Measurements from ENCODE around the gene SLCO1A2.

SLCO1A2 gene

GRCh38 chr12:21339921-21340320 is 5.2 kb upstream of the SLCO1A2 start:
- Histone ChIP-seq H3K79me2 (ENCODE audit: low read length) (no peaks in the 10 kb centered on the region), H4K20me1 (ENCODE audit: insufficient read depth, low read length) (no peaks in the 10 kb centered on the region), H3K9ac (ENCODE audit: low read length) (no peak overlapping the region), H3K9me3 (ENCODE audit: insufficient read depth, low read length) (no peaks in the 10 kb centered on the region), H3K4me1 (ENCODE audit: low read length) (no peaks in the 10 kb centered on the region), H3K27me3 (ENCODE audit: low read depth, low read length) (no peaks in the 10 kb centered on the region), H2AFZ (ENCODE audit: low read depth, low read length) (no peak overlapping the region), H3K4me2 (ENCODE audit: low read length) (no peak overlapping the region), H3K4me3 (ENCODE audit: low read length) (no peak overlapping the region), H3K27ac (ENCODE audit: low read length) (no peak overlapping the region), H3K36me3 (replicated peaks; ENCODE audit: low read depth, low read length) (no peaks in the 10 kb centered on the region)
- TF ChIP-seq, protein P1, sequence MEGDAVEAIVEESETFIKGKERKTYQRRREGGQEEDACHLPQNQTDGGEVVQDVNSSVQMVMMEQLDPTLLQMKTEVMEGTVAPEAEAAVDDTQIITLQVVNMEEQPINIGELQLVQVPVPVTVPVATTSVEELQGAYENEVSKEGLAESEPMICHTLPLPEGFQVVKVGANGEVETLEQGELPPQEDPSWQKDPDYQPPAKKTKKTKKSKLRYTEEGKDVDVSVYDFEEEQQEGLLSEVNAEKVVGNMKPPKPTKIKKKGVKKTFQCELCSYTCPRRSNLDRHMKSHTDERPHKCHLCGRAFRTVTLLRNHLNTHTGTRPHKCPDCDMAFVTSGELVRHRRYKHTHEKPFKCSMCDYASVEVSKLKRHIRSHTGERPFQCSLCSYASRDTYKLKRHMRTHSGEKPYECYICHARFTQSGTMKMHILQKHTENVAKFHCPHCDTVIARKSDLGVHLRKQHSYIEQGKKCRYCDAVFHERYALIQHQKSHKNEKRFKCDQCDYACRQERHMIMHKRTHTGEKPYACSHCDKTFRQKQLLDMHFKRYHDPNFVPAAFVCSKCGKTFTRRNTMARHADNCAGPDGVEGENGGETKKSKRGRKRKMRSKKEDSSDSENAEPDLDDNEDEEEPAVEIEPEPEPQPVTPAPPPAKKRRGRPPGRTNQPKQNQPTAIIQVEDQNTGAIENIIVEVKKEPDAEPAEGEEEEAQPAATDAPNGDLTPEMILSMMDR (IDR thresholded peaks at IDR 0.05; ENCODE audit: low read depth, low read length): no peak

GRCh38 chr12:21337959-21338744 is 3.4 kb upstream of the SLCO1A2 start:
- no peak overlapping the region for H2AFZ ChIP-seq (ENCODE audit: low read depth, low read length)
- no peaks in the 10 kb centered on the region for H3K36me3 ChIP-seq (replicated peaks; ENCODE audit: low read depth, low read length)
- no peaks in the 10 kb centered on the region for H3K79me2 ChIP-seq (ENCODE audit: low read length)
- no peak overlapping the region for H3K4me3 ChIP-seq (ENCODE audit: low read length)
- no peak for TF ChIP-seq EZH2phosphoT487 (IDR thresholded peaks at IDR 0.05; ENCODE audit: low read depth)
- TF ChIP-seq, protein P1 (IDR thresholded peaks at IDR 0.05; ENCODE audit: low read depth, low read length): no peak
- no peak overlapping the region for H3K27ac ChIP-seq (ENCODE audit: low read length)
- no peaks in the 10 kb centered on the region for H4K20me1 ChIP-seq (ENCODE audit: insufficient read depth, low read length)
- no peaks in the 10 kb centered on the region for H3K4me1 ChIP-seq (ENCODE audit: low read length)
- no peak overlapping the region for H3K4me2 ChIP-seq (ENCODE audit: low read length)
- no peaks in the 10 kb centered on the region for H3K27me3 ChIP-seq (ENCODE audit: low read depth, low read length)
- no peaks in the 10 kb centered on the region for H3K9me3 ChIP-seq (ENCODE audit: insufficient read depth, low read length)
- no peak overlapping the region for H3K9ac ChIP-seq (ENCODE audit: low read length)

DNA sequence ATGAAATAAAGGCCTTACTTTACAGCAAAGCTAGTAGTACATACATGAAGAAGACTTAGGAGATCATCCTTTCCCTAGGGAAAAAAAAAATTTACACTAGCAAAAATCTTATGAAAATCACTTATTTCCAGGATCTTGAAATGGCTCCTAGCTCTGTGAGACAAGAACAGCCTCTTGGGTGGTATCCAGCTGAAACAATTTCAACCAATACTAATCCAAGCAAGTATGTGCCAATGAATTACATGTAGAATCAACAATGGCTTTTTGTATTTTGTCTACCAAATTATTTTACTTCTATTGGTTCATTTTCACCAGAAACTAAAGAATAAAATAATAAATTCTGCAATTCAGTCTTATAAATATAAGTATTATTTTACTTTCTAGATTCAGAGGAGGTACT is 2.7 kb upstream of the SLCO1A2 start:
- Histone ChIP-seq H3K9me3 (ENCODE audit: insufficient read depth, low read length) (no peaks in the 10 kb centered on the region), H4K20me1 (ENCODE audit: insufficient read depth, low read length) (no peaks in the 10 kb centered on the region), H3K9ac (ENCODE audit: low read length) (no peak overlapping the region), H3K4me2 (ENCODE audit: low read length) (no peak overlapping the region), H3K27me3 (ENCODE audit: low read depth, low read length) (no peaks in the 10 kb centered on the region), H3K36me3 (replicated peaks; ENCODE audit: low read depth, low read length) (no peaks in the 10 kb centered on the region), H2AFZ (ENCODE audit: low read depth, low read length) (no peak overlapping the region), H3K4me1 (ENCODE audit: low read length) (no peaks in the 10 kb centered on the region), H3K27ac (ENCODE audit: low read length) (no peak overlapping the region), H3K4me3 (ENCODE audit: low read length) (no peak overlapping the region), H3K79me2 (ENCODE audit: low read length) (no peaks in the 10 kb centered on the region)
- TF ChIP-seq, protein P1 (IDR thresholded peaks at IDR 0.05; ENCODE audit: low read depth, low read length): no peak
- TF ChIP-seq EZH2phosphoT487 (IDR thresholded peaks at IDR 0.05; ENCODE audit: low read depth): no peak

- no peak for TF ChIP-seq EZH2phosphoT487 (IDR thresholded peaks at IDR 0.05; ENCODE audit: low read depth)
- no peaks in the 10 kb centered on the region for H3K36me3 ChIP-seq (replicated peaks; ENCODE audit: low read depth, low read length)
- no peak overlapping the region for H3K4me3 ChIP-seq (ENCODE audit: low read length)
- H3K27ac ChIP-seq (ENCODE audit: low read length): no peak overlapping the region
- no peaks in the 10 kb centered on the region for H3K79me2 ChIP-seq (ENCODE audit: low read length)
- no peak overlapping the region for H2AFZ ChIP-seq (ENCODE audit: low read depth, low read length)
- H3K9me3 ChIP-seq (ENCODE audit: insufficient read depth, low read length): no peaks in the 10 kb centered on the region
- H3K4me1 ChIP-seq (ENCODE audit: low read length): no peaks in the 10 kb centered on the region
- H3K4me2 ChIP-seq (ENCODE audit: low read length): no peak overlapping the region
- no peaks in the 10 kb centered on the region for H3K27me3 ChIP-seq (ENCODE audit: low read depth, low read length)
- no peaks in the 10 kb centered on the region for H4K20me1 ChIP-seq (ENCODE audit: insufficient read depth, low read length)
- H3K9ac ChIP-seq (ENCODE audit: low read length): no peak overlapping the region
Observed at GRCh38 chr12:21336656-21337055, 1.9 kb upstream of the SLCO1A2 start.
